Measurements from ENCODE around the gene DNAH11.
"Not testable (repeated sequence)": the region's sequence is repeated elsewhere in the genome, so short reads cannot be mapped to it uniquely, and the experiment has no call there.

Gene DNAH11

GRCh38 chr7:21542891-21543527 lies at the start of gene DNAH11:
Gene DNAH11 (plus strand): TSS chr7:21543039. CDS start chr7:21543246, 207 bp downstream.
- DNase-seq = no peak

GRCh38 chr7:21495731-21496130 lies 47.1 kb upstream of the DNAH11 start:
- no peak for DNase-seq

GRCh38 chr7:21497072-21497471 lies 45.8 kb upstream of the DNAH11 start:
- DNase-seq = no peak

- no peak for DNase-seq
These were observed 42.6 kb upstream of the DNAH11 start for GRCh38 chr7:21500117-21500832.

- no peak for DNase-seq
These were observed 38.8 kb upstream of the DNAH11 start for GRCh38 chr7:21504021-21504420.

GRCh38 chr7:21507627-21508343 lies 35.1 kb upstream of the DNAH11 start:
- no peak for DNase-seq

- DNase-seq = no peak
These were observed 34.3 kb upstream of the DNAH11 start for GRCh38 chr7:21508538-21508937.

- no peak for DNase-seq
These were observed 28.8 kb upstream of the DNAH11 start for GRCh38 chr7:21514062-21514461.

- DNase-seq = no peak
These were observed 18.2 kb upstream of the DNAH11 start for GRCh38 chr7:21524680-21525079.

GRCh38 chr7:21526007-21526406 lies 16.8 kb upstream of the DNAH11 start:
- DNase-seq = no peak

GRCh38 chr7:21526448-21526847 lies 16.4 kb upstream of the DNAH11 start:
- DNase-seq = no peak

- not testable (repeated sequence) for DNase-seq
These were observed 10.4 kb upstream of the DNAH11 start for GRCh38 chr7:21532485-21532884.

- not testable (repeated sequence) for DNase-seq
These were observed 9.2 kb upstream of the DNAH11 start for GRCh38 chr7:21533646-21534045.

GRCh38 chr7:21536445-21537118 lies 6.3 kb upstream of the DNAH11 start:
- DNase-seq = not testable (repeated sequence)

- no peak for DNase-seq
These were observed 3.8 kb upstream of the DNAH11 start for GRCh38 chr7:21538936-21539495.

- no peak for DNase-seq
These were observed 876 bp downstream of the DNAH11 start for GRCh38 chr7:21543528-21544302.

- DNase-seq = no peak
These were observed 1.4 kb downstream of the DNAH11 start for GRCh38 chr7:21544303-21544656.

GRCh38 chr7:21544715-21545114 lies 1.9 kb downstream of the DNAH11 start:
- no peak for DNase-seq

- DNase-seq = no peak
These were observed 4.7 kb downstream of the DNAH11 start for GRCh38 chr7:21547501-21547900.

- no peak for DNase-seq
These were observed 5.7 kb downstream of the DNAH11 start for GRCh38 chr7:21548491-21548890.

GRCh38 chr7:21550076-21550475 lies 7.2 kb downstream of the DNAH11 start:
- DNase-seq = no peak

GRCh38 chr7:21550821-21551531 lies 8.1 kb downstream of the DNAH11 start:
- DNase-seq = no peak

Measured in activated effector memory CD4-positive, alpha-beta T cell treated with Interleukin-2 at 50 U/mL for 16 hours (primary cell).